OCI-LY7 (cell line): Measurements from ENCODE around the gene POT1.

ENCODE experiments used
- EZH2phosphoT487 ChIP-seq: fragments of 200-600 bp; sonication (generic); IDR thresholded peaks from 2 replicates; pipeline ENCODE4 v1.6.1; 2018; ENCODE audit warnings: low read depth, borderline replicate concordance, mild to moderate bottlenecking, mixed run types, antibody characterized with exemption, low read length, moderate library complexity, mixed read lengths
- TF ChIP-seq, protein P1 (sequence below): fragments of 200-600 bp; sonication (generic); conservative IDR thresholded peaks from 2 replicates; pipeline ENCODE4 v1.5.1; 2014; ENCODE audit warnings: mild to moderate bottlenecking, antibody characterized with exemption, low read length, moderate library complexity, mixed read lengths

DNA sequence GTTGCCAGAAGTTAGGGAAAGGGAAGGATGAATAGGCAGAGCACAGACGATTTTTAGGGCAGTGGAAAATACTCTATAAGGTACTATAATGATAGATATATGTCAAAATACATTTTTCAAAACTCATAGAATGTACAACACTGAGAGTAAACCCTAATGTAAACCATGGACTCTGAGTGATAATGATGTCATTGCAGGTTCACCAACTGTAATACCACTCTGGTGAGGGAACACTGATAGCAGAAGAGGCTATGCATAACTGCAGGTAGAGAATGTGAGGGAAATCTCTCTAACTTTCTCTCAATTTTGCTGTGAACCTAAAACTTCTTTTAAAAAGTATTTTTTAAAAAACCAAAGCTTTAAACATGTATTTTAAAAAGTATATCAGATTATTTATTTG is 22.1 kb downstream of the POT1 start:
- TF ChIP-seq, protein P1, sequence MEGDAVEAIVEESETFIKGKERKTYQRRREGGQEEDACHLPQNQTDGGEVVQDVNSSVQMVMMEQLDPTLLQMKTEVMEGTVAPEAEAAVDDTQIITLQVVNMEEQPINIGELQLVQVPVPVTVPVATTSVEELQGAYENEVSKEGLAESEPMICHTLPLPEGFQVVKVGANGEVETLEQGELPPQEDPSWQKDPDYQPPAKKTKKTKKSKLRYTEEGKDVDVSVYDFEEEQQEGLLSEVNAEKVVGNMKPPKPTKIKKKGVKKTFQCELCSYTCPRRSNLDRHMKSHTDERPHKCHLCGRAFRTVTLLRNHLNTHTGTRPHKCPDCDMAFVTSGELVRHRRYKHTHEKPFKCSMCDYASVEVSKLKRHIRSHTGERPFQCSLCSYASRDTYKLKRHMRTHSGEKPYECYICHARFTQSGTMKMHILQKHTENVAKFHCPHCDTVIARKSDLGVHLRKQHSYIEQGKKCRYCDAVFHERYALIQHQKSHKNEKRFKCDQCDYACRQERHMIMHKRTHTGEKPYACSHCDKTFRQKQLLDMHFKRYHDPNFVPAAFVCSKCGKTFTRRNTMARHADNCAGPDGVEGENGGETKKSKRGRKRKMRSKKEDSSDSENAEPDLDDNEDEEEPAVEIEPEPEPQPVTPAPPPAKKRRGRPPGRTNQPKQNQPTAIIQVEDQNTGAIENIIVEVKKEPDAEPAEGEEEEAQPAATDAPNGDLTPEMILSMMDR: no peak
- no peak for TF ChIP-seq EZH2phosphoT487
